Activated naive CD4-positive, alpha-beta T cell treated with anti-CD3 and anti-CD28 coated beads, Interleukin-2, amount 50 U/mL, for 16 hours (primary cell): ENCODE data around the gene HLCS.

Experiments used
- DNase-seq: peaks from one replicate; pipeline ENCODE4 v3.0.0-alpha.2; 2020

The HLCS gene

GRCh38 chr21:36713746-36714145, 252.7 kb downstream of the HLCS start:
- DNase-seq: no peak

GRCh38 chr21:36710729-36711048, 255.8 kb downstream of the HLCS start:
- DNase-seq: no peak

- no peak for DNase-seq
Measured at GRCh38 chr21:36709868-36710728, 256.4 kb downstream of the HLCS start.

GRCh38 chr21:36709030-36709867, 257.2 kb downstream of the HLCS start:
- no peak for DNase-seq

- no peak for DNase-seq
Measured at GRCh38 chr21:36708286-36709029, 258.0 kb downstream of the HLCS start.

- DNase-seq: no peak
Measured at GRCh38 chr21:36707763-36708285, 258.6 kb downstream of the HLCS start.

- DNase-seq: no peak
Measured at GRCh38 chr21:36706951-36707762, 259.3 kb downstream of the HLCS start.

GRCh38 chr21:36706482-36706852, 260.0 kb downstream of the HLCS start:
- no peak for DNase-seq

- no peak for DNase-seq
Measured at GRCh38 chr21:36705679-36706481, 260.6 kb downstream of the HLCS start.

GRCh38 chr21:36704958-36705678, 261.4 kb downstream of the HLCS start:
- no peak for DNase-seq

- DNase-seq: no peak
Measured at GRCh38 chr21:36704281-36704957, 262.1 kb downstream of the HLCS start.

- DNase-seq: no peak
Measured at GRCh38 chr21:36703626-36704280, 262.7 kb downstream of the HLCS start.

GRCh38 chr21:36703123-36703522, 263.3 kb downstream of the HLCS start:
- no peak for DNase-seq

- DNase-seq: no peak
Measured at GRCh38 chr21:36702622-36702968, 263.9 kb downstream of the HLCS start.

GRCh38 chr21:36701756-36702621, 264.5 kb downstream of the HLCS start:
- no peak for DNase-seq

GRCh38 chr21:36700971-36701755, 265.3 kb downstream of the HLCS start:
- DNase-seq: no peak
